IMR-90 (cell line): ENCODE measurements around the gene NFKB1. TPM values are rescaled to one million over a fixed set of nuclear protein-coding genes. Genes with fewer than 3 reads are reported as not detected.

ENCODE experiments used
- ATAC-seq: fragments of 200-7000 bp; cut with Tn5 transposase; 2 replicates; pipeline ENCODE4 v1.9.1; 2020; ENCODE audit warnings: low read depth, mild to moderate bottlenecking, moderate library complexity
- BruUV-seq: library from RNA; stranded (reverse); fragments of 400-500 nt; replicated peaks from 2 replicates; lab custom pipeline; 2021; lab: Mats Ljungman, UMichigan
- CTCF ChIA-PET: fragments of 300-600 bp; formaldehyde crosslinking; extraction: SDS; loops from one replicate; lab custom pipeline; 2021; ENCODE audit warnings: antibody characterized with exemption; lab: Yijun Ruan, JAX
- POLR2A ChIA-PET: fragments of 300-600 bp; sonication (Branson Sonifier 250); formaldehyde crosslinking; loops from one replicate; lab custom pipeline; 2022; ENCODE audit warnings: antibody characterized with exemption; ENCODE audit not compliant: unreplicated experiment; lab: Charles Lee
- DNase-seq: peaks from one replicate; pipeline ENCODE4 v3.0.0; 2013
- H2AFZ ChIP-seq: replicated peaks from 2 replicates; pipeline ENCODE3; 2013; ENCODE audit warnings: low read length, mild to moderate bottlenecking; ENCODE audit not compliant: poor library complexity
- H2AK5ac ChIP-seq: 2 replicates; pipeline ENCODE4 v1.6.1; 2013; ENCODE audit warnings: low read depth, low read length, inconsistent platforms
- H2AK9ac ChIP-seq: replicated peaks from 2 replicates; pipeline ENCODE3; 2013; ENCODE audit warnings: mild to moderate bottlenecking, low read depth, low read length, moderate library complexity; ENCODE audit not compliant: poor library complexity
- H2BK120ac ChIP-seq: 2 replicates; pipeline ENCODE4 v1.6.1; 2013; ENCODE audit warnings: low read depth, low read length, inconsistent platforms
- H2BK15ac ChIP-seq: 3 replicates; pipeline ENCODE4 v1.6.1; 2013; ENCODE audit warnings: low read depth, low read length, inconsistent platforms
- H2BK20ac ChIP-seq: 2 replicates; pipeline ENCODE4 v1.6.1; 2013; ENCODE audit warnings: low read depth, mild to moderate bottlenecking, inconsistent platforms, low read length, moderate library complexity
- H2BK5ac ChIP-seq: 2 replicates; pipeline ENCODE4 v1.6.1; 2013; ENCODE audit warnings: mild to moderate bottlenecking, low read depth, low read length, inconsistent platforms; ENCODE audit not compliant: poor library complexity, severe bottlenecking
- H3K14ac ChIP-seq: replicated peaks from 2 replicates; pipeline ENCODE4 v1.6.1; 2013; ENCODE audit warnings: low read depth, low read length, inconsistent platforms
- H3K18ac ChIP-seq: 2 replicates; pipeline ENCODE4 v1.6.1; 2013; ENCODE audit warnings: low read depth, low read length, control low read depth
- H3K23ac ChIP-seq: 2 replicates; pipeline ENCODE4 v1.6.1; 2013; ENCODE audit warnings: low read depth, low read length, inconsistent platforms
- H3K27ac ChIP-seq: 2 replicates; pipeline ENCODE4 v1.5.1; 2013; ENCODE audit warnings: mild to moderate bottlenecking, control low read depth, low read length; ENCODE audit not compliant: insufficient read depth
- H3K27me3 ChIP-seq: 2 replicates; pipeline ENCODE4 v1.6.1; 2013; ENCODE audit warnings: low read length; ENCODE audit not compliant: control insufficient read depth, insufficient read depth
- H3K36me3 ChIP-seq: 2 replicates; pipeline ENCODE4 v1.6.1; 2013; ENCODE audit warnings: low read length, mixed read lengths; ENCODE audit not compliant: control insufficient read depth, insufficient read depth
- H3K4ac ChIP-seq: 2 replicates; pipeline ENCODE4 v1.6.1; 2013; ENCODE audit warnings: low read depth, low read length, inconsistent platforms
- H3K4me1 ChIP-seq: 2 replicates; pipeline ENCODE4 v1.6.1; 2013; ENCODE audit warnings: low read length, mixed read lengths; ENCODE audit not compliant: control insufficient read depth, insufficient read depth
- H3K4me2 ChIP-seq: 2 replicates; pipeline ENCODE4 v1.6.1; 2013; ENCODE audit warnings: low read depth, mild to moderate bottlenecking, control low read depth, low read length, moderate library complexity
- H3K4me3 ChIP-seq: 2 replicates; pipeline ENCODE4 v1.5.1; 2013; ENCODE audit warnings: low read depth, mild to moderate bottlenecking, control low read depth, low read length, moderate library complexity; ENCODE audit not compliant: insufficient read depth
- H3K56ac ChIP-seq: 2 replicates; pipeline ENCODE4 v1.6.1; 2013; ENCODE audit warnings: low read length, inconsistent platforms; ENCODE audit not compliant: insufficient read depth; ENCODE audit errors: extremely low read depth
- H3K79me1 ChIP-seq, 2 experiments: 2 replicates each; pipeline ENCODE4 v1.6.1; 2013; ENCODE audit warnings: low read length in 2 of 2, inconsistent platforms in 1 of 2, low read depth in 1 of 2
- H3K9ac ChIP-seq: 2 replicates; pipeline ENCODE4 v1.6.1; 2013; ENCODE audit warnings: low read depth, low read length, control low read depth
- H3K9me1 ChIP-seq: 2 replicates; pipeline ENCODE4 v1.6.1; 2013; ENCODE audit warnings: low read length, inconsistent platforms; ENCODE audit not compliant: insufficient read depth
- H3K9me3 ChIP-seq: 2 replicates; pipeline ENCODE4 v1.6.1; 2013; ENCODE audit warnings: low read length; ENCODE audit not compliant: control insufficient read depth, insufficient read depth
- H4K20me1 ChIP-seq: 2 replicates; pipeline ENCODE4 v1.6.1; 2013; ENCODE audit warnings: low read length, inconsistent platforms; ENCODE audit not compliant: insufficient read depth
- H4K5ac ChIP-seq: 2 replicates; pipeline ENCODE4 v1.6.1; 2013; ENCODE audit warnings: mild to moderate bottlenecking, low read depth, low read length, control low read depth
- H4K8ac ChIP-seq, 2 experiments: 2 replicates each; pipeline ENCODE4 v1.6.1; 2013; ENCODE audit warnings: low read depth in 2 of 2, low read length in 2 of 2, control low read depth in 1 of 2, inconsistent platforms in 1 of 2
- H4K91ac ChIP-seq: 2 replicates; pipeline ENCODE4 v1.6.1; 2013; ENCODE audit warnings: low read depth, low read length, inconsistent platforms; ENCODE audit not compliant: insufficient read depth
- BHLHE40 ChIP-seq: fragments of 150-350 bp; IDR thresholded peaks from 2 replicates; pipeline ENCODE4 v1.6.1; 2016; ENCODE audit warnings: mild to moderate bottlenecking, low read depth, low read length
- CEBPB ChIP-seq: IDR thresholded peaks from 2 replicates; pipeline ENCODE4 v1.6.1; 2012; ENCODE audit warnings: low read depth, low read length, improper control_type of control experiment
- CHD1 ChIP-seq: IDR thresholded peaks from 2 replicates; pipeline ENCODE4 v1.6.1; 2012; ENCODE audit warnings: low read depth, low read length, improper control_type of control experiment
- ELK1 ChIP-seq: fragments of 150-350 bp; IDR thresholded peaks from 2 replicates; pipeline ENCODE4 v1.6.1; 2016; ENCODE audit warnings: low read depth, mild to moderate bottlenecking, low read length, moderate library complexity, borderline replicate concordance
- FOS ChIP-seq: fragments of 150-350 bp; IDR thresholded peaks from 2 replicates; pipeline ENCODE4 v1.6.1; 2016; ENCODE audit warnings: low read depth, low read length
- MAFK ChIP-seq: IDR thresholded peaks from 2 replicates; pipeline ENCODE4 v1.6.1; 2012; ENCODE audit warnings: low read depth, low read length, improper control_type of control experiment
- MAZ ChIP-seq: IDR thresholded peaks from 2 replicates; pipeline ENCODE4 v1.6.1; 2012; ENCODE audit warnings: low read depth, mild to moderate bottlenecking, low read length, improper control_type of control experiment, moderate library complexity, borderline replicate concordance
- MXI1 ChIP-seq: IDR thresholded peaks from 2 replicates; pipeline ENCODE4 v1.6.1; 2012; ENCODE audit warnings: low read depth, mild to moderate bottlenecking, low read length, moderate library complexity, borderline replicate concordance
- NFE2L2 ChIP-seq: fragments of 150-350 bp; IDR thresholded peaks from 2 replicates; pipeline ENCODE4 v1.6.1; 2016; ENCODE audit warnings: low read depth, mild to moderate bottlenecking, low read length
- POLR2A ChIP-seq: IDR thresholded peaks from 2 replicates; pipeline ENCODE4 v1.6.1; 2012; ENCODE audit warnings: mild to moderate bottlenecking, low read depth, low read length
- RAD21 ChIP-seq: IDR thresholded peaks from 2 replicates; pipeline ENCODE4 v1.6.1; 2012; ENCODE audit warnings: low read length, improper control_type of control experiment
- RCOR1 ChIP-seq: IDR thresholded peaks from 2 replicates; pipeline ENCODE4 v1.6.1; 2012; ENCODE audit warnings: mild to moderate bottlenecking, low read length, improper control_type of control experiment; ENCODE audit not compliant: insufficient replicate concordance
- RFX5 ChIP-seq: IDR thresholded peaks from 2 replicates; pipeline ENCODE4 v1.8.0; 2012; ENCODE audit warnings: low read depth, mild to moderate bottlenecking, low read length, moderate library complexity
- SMC3 ChIP-seq: fragments of 150-350 bp; IDR thresholded peaks from 2 replicates; pipeline ENCODE4 v1.6.1; 2016; ENCODE audit warnings: low read depth, mild to moderate bottlenecking, antibody characterized with exemption, low read length, moderate library complexity
- WGBS, 2 experiments: methylation state at CpG; one replicate each; pipeline versions ENCODE4 v1.1.5 to v1.1.7; 2013; ENCODE audit warnings: missing lambda C conversion rate in 2 of 2; ENCODE audit not compliant: insufficient read length in 1 of 2; ENCODE audit errors: extremely low coverage in 2 of 2; 5-methylcytosine and 5-hydroxymethylcytosine counted together
- dilution Hi-C: fragments of 300-500 bp; cut with HindIII; formaldehyde crosslinking; loops from one replicate; pipeline ENCODE4 v1.14.3; 2018; ENCODE audit warnings: low sequenced_read_pairs; ENCODE audit not compliant: unreplicated experiment
- in situ Hi-C: fragments of 300-500 bp; cut with MboI; formaldehyde crosslinking; loops from 3 replicates; pipeline ENCODE4 v1.14.3; 2019; ENCODE audit warnings: low sequenced_read_pairs, inconsistent platforms, mixed read lengths
- intact Hi-C: fragments of 100-400 bp; cut with micrococcal nuclease; formaldehyde crosslinking; loops from 2 replicates; pipeline ENCODE4 v1.10.0; 2022
- polyA plus RNA-seq, 3 experiments: library from polyadenylated mRNA; depleted of rRNA; stranded (reverse); fragments of >200 nt; gene quantifications; 2 replicates each; pipeline ENCODE4 v1.2.3, GENCODE V29; 2012; ENCODE audit warnings: low replicate concordance in 1 of 3
- total RNA-seq: library from RNA; depleted of rRNA; stranded (reverse); fragments of >200 nt; gene quantifications from 2 replicates; pipeline ENCODE4 v1.2.3, GENCODE V29; 2012
- TF ChIP-seq, protein P1 (sequence below): conservative IDR thresholded peaks from 2 replicates; pipeline ENCODE4 v1.5.1; 2012; ENCODE audit warnings: mild to moderate bottlenecking, low read depth, low read length, improper control_type of control experiment
- TF ChIP-seq, protein P2 (sequence below): fragments of 150-350 bp; IDR thresholded peaks from 2 replicates; pipeline ENCODE4 v1.6.1; 2017; ENCODE audit warnings: mild to moderate bottlenecking, antibody characterized with exemption, low read length, low read depth

NFKB1 gene
- total and polyA plus RNA-seq, 2 of the 4 experiments (the other 2 are of a cell fraction): 19.8 to 24.6 TPM

DNA sequence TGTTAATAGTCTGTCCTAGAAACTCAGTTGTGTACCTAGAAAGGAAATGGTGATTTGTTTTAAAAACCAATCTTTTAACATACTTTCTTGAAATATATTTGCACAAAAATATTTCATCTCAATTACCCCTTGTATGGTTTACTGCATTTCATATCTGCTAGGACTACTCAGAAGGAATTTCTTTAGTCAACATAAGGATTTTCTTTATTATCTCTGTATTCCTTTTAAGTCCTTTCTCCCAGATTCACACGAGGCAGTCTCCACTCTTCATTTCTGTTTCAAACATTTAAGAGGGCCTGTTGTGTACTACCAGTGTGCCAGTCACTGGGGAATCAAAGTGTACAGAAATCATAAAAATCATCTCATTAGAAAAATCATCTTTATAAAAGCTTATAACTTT is 28.8 kb downstream of the NFKB1 start:
- intact Hi-C loops: no loop called here
- WGBS, 2 experiments: no CpG with 5 or more reads among the region's 1 CpG
- Histone ChIP-seq H3K4me1 (peaks cover 4% of the 10 kb centered on the region; the same call in 1 of the 2 replicates), H4K5ac (no peak overlapping the region), H3K36me3 (peaks cover 3% of the 10 kb centered on the region; the same call in 1 of the 2 replicates), H2AFZ (no peak overlapping the region), H3K14ac (no peak overlapping the region), H3K56ac (no peak overlapping the region), H2BK5ac (no peak overlapping the region), H3K9me3 (no peaks in the 10 kb centered on the region), H2AK9ac (no peak overlapping the region), H3K4me3 (no peak overlapping the region), H2AK5ac (no peak overlapping the region), H3K4me2 (peak overlapping the region; percentile 44; the same call in 1 of the 2 replicates), H4K8ac (no peak overlapping the region), H4K20me1 (no peaks in the 10 kb centered on the region; the same call in 1 of the 2 replicates), H3K4ac (no peak overlapping the region), H3K27ac (no peak overlapping the region), H3K23ac (no peak overlapping the region), H4K91ac (no peak overlapping the region), H2BK20ac (no peak overlapping the region), H3K27me3 (no peaks in the 10 kb centered on the region), H3K18ac (no peak overlapping the region), H2BK120ac (no peak overlapping the region), H2BK15ac (no peak overlapping the region), H3K79me1 (peaks cover 4 to 20% of the 10 kb centered on the region in 2 experiments), H3K9ac (no peak overlapping the region), H3K9me1 (no peaks in the 10 kb centered on the region)
- no peak for TF ChIP-seq NFE2L2
- no peak for TF ChIP-seq MXI1
- no peak for TF ChIP-seq POLR2A
- TF ChIP-seq BHLHE40: no peak
- TF ChIP-seq SMC3: no peak
- TF ChIP-seq RAD21: no peak
- TF ChIP-seq, protein P1, sequence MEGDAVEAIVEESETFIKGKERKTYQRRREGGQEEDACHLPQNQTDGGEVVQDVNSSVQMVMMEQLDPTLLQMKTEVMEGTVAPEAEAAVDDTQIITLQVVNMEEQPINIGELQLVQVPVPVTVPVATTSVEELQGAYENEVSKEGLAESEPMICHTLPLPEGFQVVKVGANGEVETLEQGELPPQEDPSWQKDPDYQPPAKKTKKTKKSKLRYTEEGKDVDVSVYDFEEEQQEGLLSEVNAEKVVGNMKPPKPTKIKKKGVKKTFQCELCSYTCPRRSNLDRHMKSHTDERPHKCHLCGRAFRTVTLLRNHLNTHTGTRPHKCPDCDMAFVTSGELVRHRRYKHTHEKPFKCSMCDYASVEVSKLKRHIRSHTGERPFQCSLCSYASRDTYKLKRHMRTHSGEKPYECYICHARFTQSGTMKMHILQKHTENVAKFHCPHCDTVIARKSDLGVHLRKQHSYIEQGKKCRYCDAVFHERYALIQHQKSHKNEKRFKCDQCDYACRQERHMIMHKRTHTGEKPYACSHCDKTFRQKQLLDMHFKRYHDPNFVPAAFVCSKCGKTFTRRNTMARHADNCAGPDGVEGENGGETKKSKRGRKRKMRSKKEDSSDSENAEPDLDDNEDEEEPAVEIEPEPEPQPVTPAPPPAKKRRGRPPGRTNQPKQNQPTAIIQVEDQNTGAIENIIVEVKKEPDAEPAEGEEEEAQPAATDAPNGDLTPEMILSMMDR: no peak
- no peak for TF ChIP-seq RCOR1
- TF ChIP-seq, protein P2, sequence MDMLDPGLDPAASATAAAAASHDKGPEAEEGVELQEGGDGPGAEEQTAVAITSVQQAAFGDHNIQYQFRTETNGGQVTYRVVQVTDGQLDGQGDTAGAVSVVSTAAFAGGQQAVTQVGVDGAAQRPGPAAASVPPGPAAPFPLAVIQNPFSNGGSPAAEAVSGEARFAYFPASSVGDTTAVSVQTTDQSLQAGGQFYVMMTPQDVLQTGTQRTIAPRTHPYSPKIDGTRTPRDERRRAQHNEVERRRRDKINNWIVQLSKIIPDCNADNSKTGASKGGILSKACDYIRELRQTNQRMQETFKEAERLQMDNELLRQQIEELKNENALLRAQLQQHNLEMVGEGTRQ: no peak
- TF ChIP-seq CHD1: no peak
- no peak for TF ChIP-seq MAZ
- no peak for TF ChIP-seq MAFK
- TF ChIP-seq CEBPB: no peak
- TF ChIP-seq ELK1: no peak
- TF ChIP-seq RFX5: no peak
- no peak for TF ChIP-seq FOS
- no peak for DNase-seq
- dilution Hi-C loops: no loop called here
- CTCF ChIA-PET: no interaction called here
- POLR2A ChIA-PET: no interaction called here
- in situ Hi-C loops: no loop called here
- no TSS peak for BruUV-seq
- peak; percentile 56 for ATAC-seq
